Subcutaneous adipose tissue (tissue), 4 donors: ENCODE results near the gene LPIN2. TPM values are rescaled to one million over a fixed set of nuclear protein-coding genes. Genes with fewer than 3 reads are reported as not detected.

Experiments used
- total RNA-seq, 4 donors: library from RNA; depleted of rRNA; stranded (reverse); fragments of >200 nt; gene quantifications; one replicate each; pipeline ENCODE4 v1.1.0, GENCODE V29; 2016
- TF ChIP-seq, protein P1 (sequence below): fragments of 450-650 bp; IDR thresholded peaks from one replicate; pipeline ENCODE4 v1.5.1; 2016; ENCODE audit warnings: low read depth, mild to moderate bottlenecking, control low read depth, antibody characterized with exemption, moderate library complexity

LPIN2 gene
- total RNA-seq, 4 donors from 2014 or later, result 23.8 to 33.3 (median 29.1) TPM

GRCh38 chr18:2976218-2977132 lies 36.5 kb downstream of the LPIN2 start:
- TF ChIP-seq, protein P1, sequence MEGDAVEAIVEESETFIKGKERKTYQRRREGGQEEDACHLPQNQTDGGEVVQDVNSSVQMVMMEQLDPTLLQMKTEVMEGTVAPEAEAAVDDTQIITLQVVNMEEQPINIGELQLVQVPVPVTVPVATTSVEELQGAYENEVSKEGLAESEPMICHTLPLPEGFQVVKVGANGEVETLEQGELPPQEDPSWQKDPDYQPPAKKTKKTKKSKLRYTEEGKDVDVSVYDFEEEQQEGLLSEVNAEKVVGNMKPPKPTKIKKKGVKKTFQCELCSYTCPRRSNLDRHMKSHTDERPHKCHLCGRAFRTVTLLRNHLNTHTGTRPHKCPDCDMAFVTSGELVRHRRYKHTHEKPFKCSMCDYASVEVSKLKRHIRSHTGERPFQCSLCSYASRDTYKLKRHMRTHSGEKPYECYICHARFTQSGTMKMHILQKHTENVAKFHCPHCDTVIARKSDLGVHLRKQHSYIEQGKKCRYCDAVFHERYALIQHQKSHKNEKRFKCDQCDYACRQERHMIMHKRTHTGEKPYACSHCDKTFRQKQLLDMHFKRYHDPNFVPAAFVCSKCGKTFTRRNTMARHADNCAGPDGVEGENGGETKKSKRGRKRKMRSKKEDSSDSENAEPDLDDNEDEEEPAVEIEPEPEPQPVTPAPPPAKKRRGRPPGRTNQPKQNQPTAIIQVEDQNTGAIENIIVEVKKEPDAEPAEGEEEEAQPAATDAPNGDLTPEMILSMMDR, result no peak

DNA sequence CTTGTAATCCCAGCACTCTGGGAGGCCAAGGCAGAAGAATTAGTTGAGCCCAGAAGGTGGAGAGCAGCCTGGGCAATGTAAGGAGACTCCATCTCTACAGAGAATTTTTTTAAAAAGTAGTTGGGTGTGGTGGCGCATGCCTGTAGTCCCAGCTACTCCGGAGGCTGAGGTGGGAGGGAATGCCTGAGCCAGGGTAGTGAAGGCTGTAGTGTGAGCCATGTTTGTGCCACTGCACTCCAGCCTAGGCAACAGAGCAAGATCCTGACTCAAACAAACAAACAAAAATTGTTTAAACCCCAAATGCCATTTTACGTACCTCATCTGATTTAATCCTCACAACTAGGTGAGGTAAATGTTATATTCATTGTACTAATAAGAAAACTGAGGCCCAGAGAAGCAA lies 38.2 kb downstream of the LPIN2 start:
- TF ChIP-seq, protein P1, result no peak

GRCh38 chr18:2971741-2972552 lies 41.0 kb downstream of the LPIN2 start:
- TF ChIP-seq, protein P1, result no peak

GRCh38 chr18:2970772-2971659 lies 41.9 kb downstream of the LPIN2 start:
- TF ChIP-seq, protein P1, result no peak

GRCh38 chr18:2970344-2970743 lies 42.6 kb downstream of the LPIN2 start:
- TF ChIP-seq, protein P1, result no peak

DNA sequence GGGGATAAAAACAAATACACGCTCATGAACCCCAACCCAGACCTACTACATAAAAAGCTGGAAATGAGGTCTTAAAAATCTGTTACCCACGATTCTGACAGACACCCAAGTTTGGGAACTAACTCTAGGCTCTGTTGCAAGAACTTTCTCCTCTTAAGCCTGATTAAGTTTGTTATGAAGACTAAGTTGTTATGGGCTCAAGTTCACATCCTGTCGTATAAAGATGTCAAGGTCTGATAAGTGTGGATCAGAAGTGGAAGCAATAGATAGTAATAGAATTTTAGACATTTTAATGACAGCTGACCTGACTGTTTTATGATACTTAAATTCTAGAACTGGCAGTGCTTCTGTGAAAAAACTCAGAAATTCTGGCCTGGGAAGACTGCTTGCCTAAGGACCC lies 43.2 kb downstream of the LPIN2 start:
- TF ChIP-seq, protein P1, result no peak
